NCI-H345 treated with DMSO at 0.1 percent for 48 hours (cell line): ENCODE measurements around the gene SPPL3.

Experiments used
- DNase-seq: peaks from one replicate; lab custom pipeline; 2025; ENCODE audit not compliant: unreplicated experiment; lab: John Stamatoyannopoulos, UW

SPPL3 gene

GRCh38 chr12:120725659-120726509 lies 178.3 kb downstream of the SPPL3 start, which contains the start of gene ACADS:
ACADS (plus strand) TSS chr12:120725826; CDS start chr12:120725886, 60 bp downstream.
- peak; percentile 82 for DNase-seq

DNA sequence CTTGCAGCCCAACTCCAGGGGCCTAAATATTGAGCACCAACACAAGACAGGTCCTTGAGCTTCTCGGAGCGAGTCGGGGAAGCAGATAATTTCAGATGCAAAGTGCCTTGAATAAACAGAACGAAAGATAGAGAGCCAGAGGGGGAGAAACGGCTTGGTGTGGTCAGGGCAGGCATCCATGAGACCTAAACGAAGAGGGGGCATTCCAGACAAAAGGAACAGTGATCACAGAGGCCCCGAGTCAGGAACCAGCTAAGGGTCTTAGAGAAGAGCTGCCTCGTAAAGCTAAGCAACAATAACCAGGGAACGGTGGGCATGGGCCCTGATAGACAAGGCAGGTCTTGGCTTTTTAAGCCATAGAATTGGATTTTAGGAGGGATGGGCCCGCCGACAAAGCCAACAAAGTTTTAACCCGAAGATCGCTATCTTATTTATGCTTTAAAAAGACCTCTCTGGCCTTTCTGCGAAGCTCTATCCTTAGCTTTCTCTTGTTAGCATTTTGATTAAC lies 179.0 kb downstream of the SPPL3 start:
- no peak for DNase-seq

GRCh38 chr12:120724720-120725119 lies 179.4 kb downstream of the SPPL3 start:
- DNase-seq: no peak

DNA sequence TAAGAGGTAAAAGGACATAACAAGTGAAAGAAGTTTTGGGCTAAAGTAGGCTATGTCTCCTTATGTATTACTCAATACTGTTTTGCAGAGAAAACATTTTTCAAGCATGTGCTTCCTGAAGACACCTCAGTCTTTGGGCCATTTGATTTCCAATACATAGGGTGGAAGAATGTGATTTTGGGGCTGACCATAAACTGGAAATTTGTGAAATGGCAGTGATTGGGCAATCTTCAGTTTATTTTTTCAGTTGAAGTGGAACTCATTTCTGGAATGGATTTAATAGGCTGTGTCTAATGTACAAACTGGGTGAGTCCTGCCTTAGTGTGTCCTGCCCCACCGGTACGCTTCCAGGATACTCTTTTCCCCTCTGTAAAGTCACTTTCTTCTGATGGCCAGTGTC lies 181.4 kb downstream of the SPPL3 start:
- no peak for DNase-seq

- DNase-seq: no peak
Observed at GRCh38 chr12:120721866-120722265, 182.3 kb downstream of the SPPL3 start.

- no peak for DNase-seq
Observed at GRCh38 chr12:120720987-120721801, 183.0 kb downstream of the SPPL3 start.

GRCh38 chr12:120720234-120720986 lies 183.7 kb downstream of the SPPL3 start:
- DNase-seq: no peak

DNA sequence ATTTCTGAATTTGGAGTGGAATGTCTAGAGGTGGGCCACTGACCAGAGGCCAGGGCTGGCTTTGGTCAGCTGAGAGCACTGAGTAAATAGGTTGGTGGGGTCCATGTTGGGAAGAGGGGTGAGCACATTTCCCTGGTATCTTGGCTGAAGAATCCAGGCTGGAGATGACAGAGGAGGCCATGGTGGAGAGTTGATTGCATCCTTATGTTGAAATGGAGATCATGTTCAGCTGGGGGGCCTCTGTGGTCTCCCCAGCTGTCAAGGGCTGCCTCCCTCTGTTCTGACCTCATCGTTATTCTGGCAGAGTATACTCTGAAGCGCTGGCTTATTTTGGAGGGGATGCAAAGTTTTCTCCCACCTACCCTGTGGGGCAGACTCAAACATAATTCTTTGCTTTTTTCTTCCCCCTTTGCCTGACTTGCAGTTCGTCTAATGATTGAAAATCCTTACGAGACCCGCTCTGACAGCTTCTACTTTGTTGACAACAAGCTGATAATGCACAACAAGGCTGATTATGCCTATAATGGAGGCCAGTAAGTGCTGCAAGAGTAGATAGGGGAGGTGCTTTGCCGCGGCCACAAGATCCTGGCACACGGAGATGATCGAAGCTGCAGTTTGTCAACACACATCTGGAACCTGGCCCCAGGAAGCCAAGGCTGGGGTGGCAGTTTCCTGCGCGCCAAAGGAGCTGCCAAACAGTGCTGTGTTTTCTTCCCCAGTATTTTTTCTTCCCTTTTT lies 184.5 kb downstream of the SPPL3 start:
- no peak for DNase-seq

DNA sequence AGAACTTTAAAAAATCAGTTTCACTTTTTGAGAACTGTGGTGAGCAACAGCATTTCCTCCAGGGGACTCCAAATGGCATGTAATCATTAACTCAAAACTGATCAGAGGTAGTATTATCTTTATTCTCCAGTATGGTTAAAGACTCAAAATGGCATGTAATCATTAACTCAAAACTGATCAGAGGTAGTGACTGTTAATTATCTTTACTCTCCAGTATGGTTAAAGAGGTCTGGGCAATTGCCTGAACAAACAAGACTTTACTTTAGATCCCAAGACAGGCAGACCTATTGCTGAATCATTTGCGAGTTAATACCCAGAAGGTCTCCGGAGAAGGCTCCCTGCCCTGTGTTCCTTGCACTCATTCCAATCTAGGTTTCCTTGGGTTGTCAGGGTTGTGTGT lies 185.1 kb downstream of the SPPL3 start:
- no peak for DNase-seq

- no peak for DNase-seq
Observed at GRCh38 chr12:120718055-120718454, 186.1 kb downstream of the SPPL3 start.

DNA sequence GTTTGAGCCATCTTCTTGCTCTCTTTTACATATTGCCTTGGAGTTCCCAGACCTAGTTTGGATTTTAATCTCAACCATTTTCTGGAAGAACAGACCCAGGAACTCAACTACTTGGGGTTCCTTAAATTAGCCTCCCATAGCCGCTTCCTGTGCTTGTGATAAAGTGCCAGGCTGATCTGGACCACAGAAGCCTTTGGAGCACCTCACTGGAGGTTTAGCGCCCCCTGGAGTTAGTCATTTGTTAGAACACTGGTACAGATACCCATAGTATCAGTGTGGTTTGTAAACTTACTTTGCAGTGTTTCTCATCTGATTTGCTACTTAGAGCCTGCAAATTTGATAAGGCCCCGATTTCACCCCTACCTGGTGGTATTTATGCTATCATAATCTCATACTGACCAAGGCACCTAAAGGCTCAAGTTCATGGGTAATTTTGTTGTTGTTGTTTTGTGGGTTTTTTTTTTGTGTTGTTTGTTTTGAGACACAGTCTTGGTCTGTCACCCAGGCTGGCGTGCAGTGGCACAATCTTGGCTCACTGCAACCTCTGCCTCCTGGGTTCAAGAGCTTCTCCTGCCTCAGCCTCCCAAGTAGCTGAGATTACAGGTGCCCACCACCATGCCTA lies 190.2 kb downstream of the SPPL3 start:
- DNase-seq: peak; percentile 66

DNA sequence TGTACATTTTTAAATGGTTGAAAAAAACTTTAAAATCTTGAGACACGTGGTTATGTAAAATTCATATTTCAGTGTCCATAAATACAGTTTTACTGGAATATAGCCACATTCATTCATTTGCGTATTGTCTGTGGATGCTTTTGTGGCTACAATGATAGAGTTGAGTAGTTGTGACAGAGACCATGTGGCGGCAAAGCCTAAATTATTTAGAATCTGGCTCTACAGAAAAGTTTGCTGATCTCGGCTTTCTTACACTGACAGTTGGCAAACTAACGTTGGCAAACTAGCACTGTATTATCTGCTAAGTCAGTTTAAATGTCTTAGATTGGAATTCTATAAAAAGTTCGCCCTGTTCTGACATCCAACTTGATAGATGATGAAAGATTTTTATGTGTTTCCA lies 191.5 kb downstream of the SPPL3 start:
- no peak for DNase-seq
